Body of pancreas (tissue), 4 donors: ENCODE data around the gene BANP.

Source experiments
- POLR2A ChIP-seq, 3 donors: fragments of 450-650 bp; IDR thresholded peaks; one replicate each; pipeline ENCODE4 v1.6.1; 2016; ENCODE audit warnings: antibody characterized with exemption in 3 of 3, mild to moderate bottlenecking in 2 of 3
- TF ChIP-seq, protein P1 (sequence below), 7 experiments: fragments of 450-650 bp in 4 of 7; fragments of 200-600 bp in 3 of 7; sonication (generic) in 3 of 7; IDR thresholded peaks; one replicate each; pipeline ENCODE4 v1.5.1; 2016 to 2019; ENCODE audit warnings: antibody characterized with exemption in 7 of 7

DNA sequence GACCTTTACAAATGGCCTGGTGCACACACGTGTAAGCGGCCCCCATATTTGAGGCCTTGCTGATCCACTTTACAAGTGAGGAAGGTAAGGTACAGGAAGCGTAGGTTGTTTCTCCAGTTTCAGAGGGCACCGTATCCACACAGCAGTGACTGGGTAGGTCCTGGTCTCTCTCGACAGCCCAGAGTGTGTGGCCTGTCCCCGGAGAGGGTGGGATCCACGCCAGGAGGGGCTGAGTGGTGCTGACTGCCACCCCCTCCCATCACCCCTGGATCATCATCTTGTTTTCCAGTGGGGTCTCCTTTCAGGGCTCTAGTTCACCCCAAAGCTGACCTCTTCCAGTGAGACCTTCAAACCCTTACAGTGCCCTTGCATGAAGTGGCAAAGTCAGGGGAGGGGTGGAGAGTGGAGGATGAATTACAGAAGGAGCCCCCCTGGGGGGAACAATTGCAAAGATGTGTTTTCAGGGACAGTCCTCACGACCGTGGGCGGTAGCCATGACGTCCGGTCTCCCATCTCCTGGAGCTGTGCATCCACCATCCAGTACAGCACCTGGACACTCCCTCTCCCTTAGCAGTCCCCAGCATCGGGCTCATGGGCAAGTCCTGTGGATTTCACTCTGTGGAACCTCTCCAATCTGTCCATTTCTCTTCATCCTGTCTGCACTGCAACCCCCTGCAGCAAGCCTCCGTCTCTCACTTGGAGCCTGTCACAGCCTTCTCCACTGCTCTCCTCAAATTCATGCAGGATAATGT is 4.5 kb upstream of the BANP start:
- TF ChIP-seq, protein P1, sequence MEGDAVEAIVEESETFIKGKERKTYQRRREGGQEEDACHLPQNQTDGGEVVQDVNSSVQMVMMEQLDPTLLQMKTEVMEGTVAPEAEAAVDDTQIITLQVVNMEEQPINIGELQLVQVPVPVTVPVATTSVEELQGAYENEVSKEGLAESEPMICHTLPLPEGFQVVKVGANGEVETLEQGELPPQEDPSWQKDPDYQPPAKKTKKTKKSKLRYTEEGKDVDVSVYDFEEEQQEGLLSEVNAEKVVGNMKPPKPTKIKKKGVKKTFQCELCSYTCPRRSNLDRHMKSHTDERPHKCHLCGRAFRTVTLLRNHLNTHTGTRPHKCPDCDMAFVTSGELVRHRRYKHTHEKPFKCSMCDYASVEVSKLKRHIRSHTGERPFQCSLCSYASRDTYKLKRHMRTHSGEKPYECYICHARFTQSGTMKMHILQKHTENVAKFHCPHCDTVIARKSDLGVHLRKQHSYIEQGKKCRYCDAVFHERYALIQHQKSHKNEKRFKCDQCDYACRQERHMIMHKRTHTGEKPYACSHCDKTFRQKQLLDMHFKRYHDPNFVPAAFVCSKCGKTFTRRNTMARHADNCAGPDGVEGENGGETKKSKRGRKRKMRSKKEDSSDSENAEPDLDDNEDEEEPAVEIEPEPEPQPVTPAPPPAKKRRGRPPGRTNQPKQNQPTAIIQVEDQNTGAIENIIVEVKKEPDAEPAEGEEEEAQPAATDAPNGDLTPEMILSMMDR (IDR thresholded peaks at IDR 0.05) = no peak
- TF ChIP-seq POLR2A (IDR thresholded peaks at IDR 0.05) = no peak
